T-helper 2 cell treated with Interferon-gamma antibody and Interleukin-4, amounts not matched to agents 5 μg/mL and 100 μg/mL, for 36 hours (primary cell): ENCODE results near the gene SELENOO.
A peak's percentile ranks its signal among the peaks of the same experiment; 100 is the strongest.

Experiments used
- DNase-seq: peaks from one replicate; pipeline ENCODE4 v3.0.0; 2021; ENCODE audit warnings: low spot score
- H3K27ac Mint-ChIP-seq: one replicate; pipeline ENCODE4 v1.8.0; 2021; ENCODE audit warnings: mild to moderate bottlenecking, mixed read lengths
- H3K27me3 Mint-ChIP-seq: one replicate; pipeline ENCODE4 v1.8.0; 2021; ENCODE audit warnings: low read depth, mixed read lengths
- H3K36me3 Mint-ChIP-seq: one replicate; pipeline ENCODE4 v1.8.0; 2021; ENCODE audit warnings: low read depth, mixed read lengths
- H3K4me1 Mint-ChIP-seq: one replicate; pipeline ENCODE4 v1.8.0; 2021; ENCODE audit warnings: low read depth, mixed read lengths
- H3K4me3 Mint-ChIP-seq: one replicate; pipeline ENCODE4 v1.8.0; 2022; ENCODE audit warnings: mild to moderate bottlenecking, moderate library complexity, mixed read lengths
- H3K9me3 Mint-ChIP-seq: one replicate; pipeline ENCODE4 v1.8.0; 2021; ENCODE audit warnings: mixed read lengths

The SELENOO gene

DNA sequence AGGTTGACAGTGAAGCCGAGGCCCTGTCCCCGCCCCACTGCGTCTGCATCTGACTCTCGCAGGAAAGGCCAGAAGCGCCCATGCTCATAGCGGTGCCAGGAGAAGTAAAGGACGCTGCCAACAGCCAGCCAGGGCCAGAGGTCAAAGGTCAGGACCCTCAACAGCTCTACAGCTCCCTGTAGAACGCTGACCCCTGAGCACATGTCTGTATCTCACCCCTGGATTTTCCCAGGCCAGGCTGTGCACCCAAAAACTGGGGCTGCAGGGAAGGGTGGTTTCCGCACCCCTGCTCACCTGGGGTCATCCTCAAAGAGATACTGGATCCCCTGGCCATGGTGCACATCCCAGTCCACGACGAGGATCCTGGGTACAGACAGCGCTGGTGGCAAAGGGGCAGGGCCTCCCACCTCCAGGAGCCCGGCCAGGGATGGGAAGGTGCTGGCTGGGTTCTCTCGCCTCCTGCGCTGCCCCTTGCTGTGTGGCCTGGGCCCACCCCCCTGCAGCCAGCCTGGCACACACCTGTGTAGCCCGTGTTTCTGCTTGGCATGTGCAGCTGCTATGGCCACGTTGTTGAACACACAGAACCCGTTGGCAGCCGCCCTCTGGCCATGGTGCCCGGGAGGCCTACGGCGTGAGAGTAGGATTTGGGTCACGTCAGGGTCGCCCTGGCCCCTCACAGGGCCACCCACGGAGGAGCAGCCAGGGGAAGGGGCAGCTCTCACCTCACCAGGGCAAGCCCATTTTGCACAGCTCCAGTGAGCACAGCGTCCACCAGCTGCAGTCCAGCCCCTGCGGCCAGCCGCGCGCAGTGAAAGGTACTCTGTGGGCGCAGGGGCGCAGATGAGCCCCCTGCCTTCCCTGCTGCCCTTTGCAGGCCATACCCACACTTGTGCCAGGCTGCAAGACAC lies 48.8 kb downstream of the SELENOO start:
- Mint-ChIP-seq H3K36me3 (peaks cover 12% of the 10 kb centered on the region), H3K4me1 (peaks cover 4% of the 10 kb centered on the region), H3K4me3 (peak overlapping the region; percentile 85), H3K27ac (no peak overlapping the region), H3K27me3 (no peaks in the 10 kb centered on the region), H3K9me3 (no peaks in the 10 kb centered on the region)
- DNase-seq, result no peak

DNA sequence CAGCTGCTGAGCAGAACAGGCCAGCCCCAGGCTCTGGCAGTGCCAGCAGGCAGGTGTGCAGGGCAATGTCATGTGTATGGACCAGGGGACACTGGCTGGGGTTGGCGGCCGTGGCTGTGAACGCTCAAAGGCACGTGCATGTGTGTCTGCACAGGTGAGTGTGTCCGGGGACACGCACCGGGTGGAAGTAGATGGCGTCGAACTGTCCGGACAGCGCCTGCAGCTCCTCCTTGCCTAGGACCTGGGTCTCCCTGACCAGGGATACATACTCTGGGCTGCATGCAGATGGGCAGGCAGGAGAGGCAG lies 49.4 kb downstream of the SELENOO start:
- H3K27me3 Mint-ChIP-seq, result no peaks in the 10 kb centered on the region
- no peaks in the 10 kb centered on the region for H3K9me3 Mint-ChIP-seq
- H3K4me3 Mint-ChIP-seq, result peak overlapping the region; percentile 85
- H3K27ac Mint-ChIP-seq, result no peak overlapping the region
- no peak for DNase-seq
- peaks cover 9% of the 10 kb centered on the region for H3K36me3 Mint-ChIP-seq
- H3K4me1 Mint-ChIP-seq, result peaks cover 1% of the 10 kb centered on the region

DNA sequence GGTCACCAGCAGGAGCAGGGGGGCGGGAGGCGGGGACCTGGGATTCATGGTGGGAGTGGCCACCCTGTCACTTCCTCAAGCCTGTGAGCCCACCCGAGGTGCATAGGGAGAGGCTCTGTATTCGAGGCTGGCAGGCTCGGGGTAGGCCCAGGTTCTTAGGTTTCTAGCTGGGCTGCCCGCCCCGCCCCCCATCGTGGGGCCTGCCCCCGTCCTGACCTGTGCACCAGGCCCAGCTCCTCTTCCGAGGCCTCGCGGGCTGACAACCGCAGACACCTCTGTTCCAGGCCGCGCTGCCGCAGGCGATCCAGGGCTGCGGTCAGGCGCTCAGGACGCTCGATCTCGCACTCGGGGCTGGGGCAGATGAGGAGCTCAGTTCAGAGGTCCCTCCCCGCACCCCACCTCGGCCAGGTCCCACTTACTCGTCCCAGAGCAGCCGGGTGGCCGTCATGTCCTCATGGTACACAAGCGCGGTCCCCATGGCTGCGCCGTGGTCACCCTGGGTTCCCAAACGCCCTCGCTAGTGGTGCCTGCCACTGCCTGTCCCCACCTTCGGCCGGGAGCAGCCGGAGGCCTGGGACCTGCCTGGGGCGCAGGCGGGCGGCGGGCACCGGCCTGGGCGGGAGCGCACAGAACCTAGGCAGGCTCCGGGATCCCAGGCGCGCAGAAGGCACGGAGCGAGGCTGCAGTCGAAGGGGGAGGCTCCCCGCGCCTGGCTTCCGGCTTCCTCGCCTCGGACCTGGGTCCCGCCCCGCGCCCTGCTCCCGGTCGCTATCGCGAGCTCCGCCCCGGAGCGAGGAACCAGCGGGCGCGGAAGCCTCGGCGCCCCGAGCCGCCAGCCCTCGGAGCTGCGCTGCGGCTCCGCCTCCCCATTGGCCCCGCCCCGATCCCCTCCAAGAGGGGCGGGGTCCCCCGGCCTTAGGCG lies 50.0 kb downstream of the SELENOO start, which contains the start of gene HDAC10:
TSS of gene HDAC10 (minus strand) at position 711 of the 922 bp plus-strand sequence. CDS start at position 478, 233 bp downstream.
- Mint-ChIP-seq H3K4me1 (peaks cover 1% of the 10 kb centered on the region), H3K27ac (peak within 1 kb of the TSS; percentile 55), H3K9me3 (no peaks in the 10 kb centered on the region), H3K36me3 (peaks cover 9% of the 10 kb centered on the region), H3K4me3 (peak within 1 kb of the TSS; percentile 85), H3K27me3 (no peaks in the 10 kb centered on the region)
- peak; percentile 85 for DNase-seq

DNA sequence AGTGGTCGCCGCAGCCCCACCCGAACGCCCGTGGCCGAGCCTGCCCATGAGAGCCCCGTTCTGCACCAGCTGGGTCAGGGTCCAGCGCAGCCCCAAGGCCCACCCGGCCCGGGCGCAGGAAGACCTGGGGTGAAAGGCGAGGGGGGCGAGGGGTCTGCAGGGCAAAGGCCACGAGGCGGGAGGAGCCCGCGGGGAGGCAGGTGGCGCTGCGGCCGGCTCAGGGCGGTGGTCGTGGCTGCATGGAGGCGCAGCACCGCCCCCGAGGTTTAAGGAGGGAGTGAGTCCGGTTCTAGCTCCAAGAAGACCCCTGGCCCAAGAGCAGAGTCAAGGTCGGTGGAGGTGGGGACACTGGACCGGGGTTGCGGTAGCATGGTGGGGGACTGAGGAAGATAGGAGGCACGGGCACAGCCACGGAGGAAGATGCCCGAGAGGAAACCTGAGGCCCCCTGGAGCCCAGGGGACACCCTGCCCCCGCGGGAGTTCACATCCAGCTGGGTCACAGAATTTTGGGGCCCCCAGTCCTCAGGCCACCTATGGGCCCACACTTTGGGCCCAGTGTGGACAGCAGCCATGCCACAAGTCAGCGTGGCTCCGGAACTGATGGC lies 50.8 kb downstream of the SELENOO start:
- peaks cover 1% of the 10 kb centered on the region for H3K4me1 Mint-ChIP-seq
- H3K36me3 Mint-ChIP-seq, result peaks cover 9% of the 10 kb centered on the region
- H3K27me3 Mint-ChIP-seq, result no peaks in the 10 kb centered on the region
- no peak for DNase-seq
- no peak overlapping the region for H3K27ac Mint-ChIP-seq
- no peak overlapping the region for H3K4me3 Mint-ChIP-seq
- no peaks in the 10 kb centered on the region for H3K9me3 Mint-ChIP-seq

DNA sequence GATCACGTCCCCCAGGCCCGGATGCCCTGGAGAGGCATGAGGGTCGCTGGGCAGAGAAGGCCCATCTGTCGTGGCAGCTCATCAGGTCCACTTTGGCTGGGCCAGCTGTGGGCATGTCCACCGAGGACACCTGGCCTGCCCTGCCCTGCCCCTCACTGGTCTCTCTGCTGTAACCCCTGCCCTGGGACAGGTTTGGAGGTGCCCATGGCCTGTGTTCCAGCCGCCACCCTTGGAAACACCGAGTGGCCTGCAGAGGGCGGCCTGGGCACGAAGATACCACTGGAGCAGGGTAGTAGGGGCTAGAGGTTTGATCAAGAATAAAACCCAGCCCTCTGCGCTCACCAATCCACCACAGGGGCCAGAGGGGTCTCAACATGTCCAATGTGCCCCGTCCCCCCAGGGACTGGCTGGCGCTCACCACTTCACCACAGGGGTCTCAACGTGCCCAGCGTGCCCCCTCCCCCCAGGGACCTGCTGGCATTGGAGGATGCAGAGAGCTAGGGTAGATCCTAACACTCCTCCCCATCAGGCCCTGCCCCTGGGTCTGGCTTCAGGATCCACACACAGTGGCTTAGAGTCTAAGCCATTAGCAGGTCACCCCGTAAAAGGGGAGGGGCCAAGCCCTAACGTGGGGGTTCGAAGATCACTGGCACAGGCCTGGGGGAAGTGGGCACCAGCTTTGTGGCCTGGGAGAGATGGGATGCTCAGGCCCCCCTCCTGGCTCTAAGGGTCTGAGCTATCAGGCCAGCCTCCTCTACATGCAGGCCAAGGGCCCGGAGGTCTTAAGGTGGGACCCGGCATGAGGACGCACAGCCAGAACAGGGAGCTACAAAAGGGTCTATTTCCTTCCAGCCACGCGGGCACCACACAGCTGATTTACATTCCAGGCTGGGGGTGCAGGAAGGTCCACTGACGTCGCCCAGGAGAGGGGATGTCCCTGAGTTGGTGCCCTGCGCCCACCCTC lies 51.6 kb downstream of the SELENOO start:
- DNase-seq, result peak; percentile 51
- H3K27me3 Mint-ChIP-seq, result no peaks in the 10 kb centered on the region
- peaks cover 4% of the 10 kb centered on the region for H3K36me3 Mint-ChIP-seq
- H3K4me1 Mint-ChIP-seq, result peaks cover 1% of the 10 kb centered on the region
- H3K27ac Mint-ChIP-seq, result no peak overlapping the region
- no peak overlapping the region for H3K4me3 Mint-ChIP-seq
- H3K9me3 Mint-ChIP-seq, result no peaks in the 10 kb centered on the region

DNA sequence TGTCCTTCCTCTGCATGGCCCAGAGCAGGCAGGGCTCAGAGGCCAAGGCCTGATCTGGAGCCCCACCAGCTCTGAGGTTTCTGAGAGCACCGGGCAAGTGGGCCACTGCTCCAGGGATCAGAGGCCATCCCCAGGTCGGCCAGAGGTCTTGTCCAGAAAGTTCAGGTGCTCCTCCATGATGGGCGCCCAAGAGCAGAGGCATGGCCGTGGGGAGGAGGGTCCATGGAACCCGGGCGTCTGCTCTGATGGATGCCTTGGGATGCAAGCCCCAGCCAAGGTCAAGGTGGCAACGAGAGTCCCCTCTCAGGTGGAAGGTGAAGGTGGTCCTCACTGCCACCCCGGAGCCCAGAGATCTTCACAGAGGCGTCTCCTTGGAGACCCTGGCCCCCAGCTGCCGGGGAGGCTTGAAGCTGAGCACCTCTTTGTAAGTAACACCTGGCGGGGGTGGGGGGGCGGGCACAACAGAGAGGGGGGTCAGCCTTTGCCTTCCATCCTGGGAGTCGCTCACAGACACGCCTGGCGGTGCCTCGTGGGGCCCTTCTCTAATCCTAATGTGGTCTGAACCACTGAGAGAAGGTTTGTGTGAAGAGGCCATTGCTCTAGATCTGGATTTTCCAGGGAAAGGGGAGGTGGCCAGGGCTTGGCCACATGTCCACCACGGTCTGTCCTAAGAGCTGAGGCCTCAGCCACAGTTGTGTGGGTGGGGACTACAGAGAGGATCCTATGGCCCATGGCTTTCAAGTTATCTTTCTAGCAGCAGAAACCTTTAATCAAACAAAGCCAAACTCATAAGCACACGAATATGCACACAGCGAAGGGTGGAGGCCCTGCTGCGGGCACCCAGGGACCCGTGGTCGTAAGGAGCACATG lies 52.5 kb downstream of the SELENOO start:
- H3K4me1 Mint-ChIP-seq, result peaks cover 1% of the 10 kb centered on the region
- H3K36me3 Mint-ChIP-seq, result no peaks in the 10 kb centered on the region
- DNase-seq, result no peak
- no peaks in the 10 kb centered on the region for H3K27me3 Mint-ChIP-seq
- H3K27ac Mint-ChIP-seq, result no peak overlapping the region
- no peak overlapping the region for H3K4me3 Mint-ChIP-seq
- no peaks in the 10 kb centered on the region for H3K9me3 Mint-ChIP-seq

DNA sequence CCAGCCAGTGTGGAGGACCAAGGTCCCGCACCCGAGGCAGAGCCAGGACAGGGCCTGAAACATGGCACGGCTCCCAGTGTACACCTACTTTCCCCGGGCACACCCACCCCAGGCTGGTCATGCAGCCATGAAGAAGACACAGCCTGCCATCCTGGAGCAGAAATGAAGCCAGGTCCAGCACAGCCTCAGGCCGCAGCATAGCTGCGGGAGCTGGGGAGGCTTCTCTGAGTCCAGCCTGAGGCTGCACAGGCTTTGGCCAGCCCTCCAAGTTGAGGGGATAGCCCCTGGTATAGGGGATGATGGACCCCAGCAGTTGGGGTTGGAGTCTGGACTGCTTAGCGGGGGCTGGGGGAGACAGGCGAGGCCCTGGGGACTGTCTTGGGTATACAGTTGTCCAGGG lies 53.1 kb downstream of the SELENOO start:
- Mint-ChIP-seq H3K4me1 (peaks cover 1% of the 10 kb centered on the region), H3K27me3 (peaks cover under 1% of the 10 kb centered on the region), H3K4me3 (no peak overlapping the region), H3K9me3 (no peaks in the 10 kb centered on the region), H3K27ac (no peak overlapping the region), H3K36me3 (no peaks in the 10 kb centered on the region)
- DNase-seq, result no peak

DNA sequence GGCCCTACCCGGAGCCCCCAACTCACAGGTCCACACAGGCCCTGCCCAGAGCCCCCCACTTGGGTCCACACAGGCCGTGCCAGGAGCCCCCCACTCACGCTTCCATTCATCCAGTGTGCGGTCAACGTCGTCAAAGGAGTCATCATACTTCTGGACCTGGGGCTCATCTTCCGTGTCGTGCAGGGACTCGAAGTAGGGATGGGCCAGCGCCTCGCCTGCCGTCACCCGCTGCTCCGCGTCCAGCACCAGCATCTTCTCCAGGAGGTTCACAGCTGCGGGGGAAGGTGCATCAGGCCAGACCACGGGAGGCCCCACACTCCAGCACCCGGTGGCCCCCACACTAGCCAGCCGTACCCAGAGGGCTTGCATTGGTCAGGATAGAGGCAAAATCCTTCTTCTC lies 54.3 kb downstream of the SELENOO start:
- Mint-ChIP-seq H3K4me1 (peaks cover 1% of the 10 kb centered on the region), H3K27ac (no peak overlapping the region), H3K27me3 (peaks cover 2% of the 10 kb centered on the region), H3K9me3 (no peaks in the 10 kb centered on the region), H3K36me3 (no peaks in the 10 kb centered on the region), H3K4me3 (no peak overlapping the region)
- DNase-seq, result no peak

DNA sequence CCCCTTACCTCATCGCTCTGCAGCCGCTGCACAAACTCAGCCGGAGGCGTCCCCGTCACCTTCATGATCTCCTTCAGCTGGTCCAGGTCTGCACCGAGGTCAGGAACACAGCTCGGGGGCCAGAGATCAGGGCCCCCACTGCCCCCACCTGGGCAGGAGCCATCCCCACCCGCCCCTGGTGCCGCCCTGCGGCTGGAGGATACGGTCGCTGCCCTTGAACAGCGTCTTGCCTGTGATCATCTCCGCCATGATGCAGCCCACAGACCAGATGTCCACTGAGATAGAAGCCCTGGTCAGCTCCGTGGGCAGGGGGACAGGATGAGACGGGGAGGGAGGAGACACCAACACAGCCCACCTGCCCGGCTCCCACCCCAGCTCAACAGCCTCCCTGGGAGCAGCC lies 54.8 kb downstream of the SELENOO start:
- Mint-ChIP-seq H3K9me3 (no peaks in the 10 kb centered on the region), H3K36me3 (no peaks in the 10 kb centered on the region), H3K4me3 (no peak overlapping the region), H3K27me3 (peaks cover 2% of the 10 kb centered on the region), H3K4me1 (peaks cover 1% of the 10 kb centered on the region), H3K27ac (no peak overlapping the region)
- no peak for DNase-seq

DNA sequence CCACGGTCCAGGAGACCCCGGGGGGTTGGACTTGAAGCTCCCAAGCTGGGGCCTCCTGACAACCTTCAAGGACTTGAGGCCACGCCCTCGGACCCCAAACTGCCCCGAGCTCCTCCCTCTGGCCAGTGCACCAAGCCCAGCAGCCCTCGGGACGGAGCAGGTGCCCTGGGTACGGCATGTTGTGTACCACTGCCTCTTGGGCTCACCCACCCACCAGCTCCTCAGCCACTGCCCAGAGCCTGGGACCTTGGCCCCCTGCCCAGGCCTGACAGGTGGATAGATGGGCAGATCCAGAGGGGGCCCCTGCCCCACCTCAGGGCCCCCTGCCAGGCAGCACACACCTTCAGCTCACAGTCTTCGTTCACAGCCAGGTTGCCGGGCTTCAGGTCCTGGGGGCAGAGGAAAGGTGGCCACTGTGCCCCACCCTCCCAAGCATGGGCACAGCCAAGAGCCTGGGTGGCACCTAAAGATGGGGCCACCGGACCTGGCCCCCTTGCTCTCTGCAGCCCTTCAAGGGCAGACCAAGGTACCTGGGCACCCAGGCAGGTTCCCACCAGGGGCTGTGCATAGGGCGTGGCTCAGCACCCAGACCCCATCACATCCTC lies 55.5 kb downstream of the SELENOO start:
- Mint-ChIP-seq H3K4me3 (no peak overlapping the region), H3K4me1 (no peaks in the 10 kb centered on the region), H3K9me3 (no peaks in the 10 kb centered on the region), H3K27ac (no peak overlapping the region), H3K36me3 (no peaks in the 10 kb centered on the region), H3K27me3 (peaks cover 2% of the 10 kb centered on the region)
- no peak for DNase-seq

DNA sequence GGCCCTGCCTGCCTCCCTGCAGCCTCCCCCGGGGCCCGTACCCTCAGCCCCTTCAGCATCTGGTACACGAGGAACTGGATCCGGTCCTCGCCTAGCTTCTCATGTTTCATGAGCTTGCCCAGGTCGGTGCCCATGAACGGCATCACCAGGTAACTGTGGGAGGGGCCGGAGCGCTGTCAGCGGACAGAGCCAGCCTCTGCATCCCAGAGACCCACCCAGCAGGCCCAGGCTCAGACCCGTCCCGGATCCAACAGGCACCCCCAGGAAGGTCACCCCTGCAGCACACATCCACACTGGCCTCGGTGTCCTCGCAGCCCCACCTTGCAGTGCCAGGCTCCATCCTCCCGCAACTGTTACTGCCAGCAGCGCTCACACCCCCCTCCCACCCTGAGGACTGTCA lies 56.2 kb downstream of the SELENOO start:
- H3K36me3 Mint-ChIP-seq, result no peaks in the 10 kb centered on the region
- DNase-seq, result no peak
- peaks cover 4% of the 10 kb centered on the region for H3K27me3 Mint-ChIP-seq
- no peaks in the 10 kb centered on the region for H3K9me3 Mint-ChIP-seq
- peaks cover 2% of the 10 kb centered on the region for H3K4me1 Mint-ChIP-seq
- H3K27ac Mint-ChIP-seq, result no peak overlapping the region
- no peak overlapping the region for H3K4me3 Mint-ChIP-seq
